Fibroblast of lung (primary cell): ENCODE data around the gene TRIM38. TPM values are rescaled to one million over a fixed set of nuclear protein-coding genes. Genes with fewer than 3 reads are reported as not detected.

Experiments
- DNase-seq, 2 donors: peaks; one replicate each; pipeline versions ENCODE4 v3.0.0 to v3.0.0-alpha.2; 2010; ENCODE audit warnings: low read depth in 2 of 2
- H2AFZ ChIP-seq: 2 replicates; pipeline ENCODE4 v1.5.1; 2012; ENCODE audit warnings: low read length, control low read depth, inconsistent platforms
- H3K27ac ChIP-seq: 2 replicates; pipeline ENCODE4 v1.5.1; 2011; ENCODE audit warnings: low read length, control low read depth; ENCODE audit not compliant: insufficient read depth
- H3K27me3 ChIP-seq: 2 replicates; pipeline ENCODE4 v1.5.1; 2011; ENCODE audit warnings: mild to moderate bottlenecking, low read length; ENCODE audit not compliant: control insufficient read depth, insufficient read depth
- H3K36me3 ChIP-seq: 2 replicates; pipeline ENCODE4 v1.5.1; 2011; ENCODE audit warnings: low read length; ENCODE audit not compliant: control insufficient read depth, insufficient read depth
- H3K4me1 ChIP-seq: 2 replicates; pipeline ENCODE4 v1.5.1; 2011; ENCODE audit warnings: low read length; ENCODE audit not compliant: control insufficient read depth, insufficient read depth; ENCODE audit errors: extremely low read depth
- H3K4me2 ChIP-seq: 2 replicates; pipeline ENCODE4 v1.5.1; 2011; ENCODE audit warnings: low read length, control low read depth; ENCODE audit not compliant: insufficient read depth; ENCODE audit errors: extremely low read depth
- H3K4me3 ChIP-seq, 4 experiments: fragments of 200-600 bp in 1 of 4; sonication (generic) in 1 of 4; replicated peaks in 1 of 4; 2 replicates each; pipeline ENCODE4 v1.5.1; 2011 to 2016; ENCODE audit warnings: low read length in 4 of 4, low read depth in 3 of 4, mild to moderate bottlenecking in 3 of 4, control low read depth in 2 of 4, inconsistent platforms in 1 of 4, mixed read lengths in 1 of 4; ENCODE audit not compliant: insufficient read depth in 1 of 4; ENCODE audit errors: control extremely low read depth in 1 of 4
- H3K79me2 ChIP-seq: 2 replicates; pipeline ENCODE4 v1.5.1; 2012; ENCODE audit warnings: mild to moderate bottlenecking, low read length, inconsistent platforms; ENCODE audit not compliant: control insufficient read depth, insufficient read depth
- H3K9ac ChIP-seq: 2 replicates; pipeline ENCODE4 v1.5.1; 2011; ENCODE audit warnings: mild to moderate bottlenecking, low read length, control low read depth; ENCODE audit not compliant: insufficient read depth
- H3K9me3 ChIP-seq: 2 replicates; pipeline ENCODE4 v1.5.1; 2012; ENCODE audit warnings: low read depth, low read length; ENCODE audit not compliant: control insufficient read depth, insufficient read depth
- H4K20me1 ChIP-seq: 2 replicates; pipeline ENCODE4 v1.5.1; 2011; ENCODE audit warnings: low read length; ENCODE audit not compliant: control insufficient read depth, insufficient read depth; ENCODE audit errors: extremely low read depth
- EZH2 ChIP-seq: IDR thresholded peaks from 2 replicates; pipeline ENCODE4 v1.5.1; 2012; ENCODE audit warnings: low read length, control low read depth, mild to moderate bottlenecking; ENCODE audit errors: missing control alignments
- polyA plus RNA-seq, 2 donors: library from polyadenylated mRNA; depleted of rRNA in 1 of 2; stranded (reverse) in 1 of 2; unstranded in 1 of 2; fragments of >200 nt; gene quantifications; 2 replicates each; pipeline ENCODE4 v1.2.1, GENCODE V29; 2011 to 2012; ENCODE audit warnings: missing spikeins in 1 of 2
- total RNA-seq: library from RNA; depleted of rRNA; stranded (reverse); fragments of >200 nt; gene quantifications from 2 replicates; pipeline ENCODE4 v1.2.1, GENCODE V29; 2014
- TF ChIP-seq, protein P1 (sequence below), 2 donors: IDR thresholded peaks in 1 of 2; conservative IDR thresholded peaks in 1 of 2; 1 replicate in 1 of 2; 2 replicates in 1 of 2; pipeline ENCODE4 v1.5.1; 2011 to 2012; ENCODE audit warnings: low read length in 2 of 2, control low read depth in 1 of 2, inconsistent platforms in 1 of 2, low read depth in 1 of 2, mild to moderate bottlenecking in 1 of 2

TRIM38 gene
- total and polyA plus RNA-seq, 2 donors (not counting 1 experiment from before 2014, with no cell fraction given): 7.6 to 14.5 TPM

GRCh38 chr6:25950297-25950696 is 12.3 kb upstream of the TRIM38 start:
- H3K9me3 ChIP-seq: no peaks in the 10 kb centered on the region
- no peak overlapping the region for H3K4me3 ChIP-seq
- no peaks in the 10 kb centered on the region for H3K27me3 ChIP-seq
- no peaks in the 10 kb centered on the region for H3K36me3 ChIP-seq
- no peak for TF ChIP-seq EZH2
- no peak overlapping the region for H2AFZ ChIP-seq
- H4K20me1 ChIP-seq: no peaks in the 10 kb centered on the region
- no peaks in the 10 kb centered on the region for H3K79me2 ChIP-seq
- DNase-seq: no peak
- H3K4me2 ChIP-seq: no peak overlapping the region
- H3K9ac ChIP-seq: no peak overlapping the region
- H3K27ac ChIP-seq: no peak overlapping the region
- H3K4me1 ChIP-seq: no peaks in the 10 kb centered on the region

- Histone ChIP-seq H3K27me3 (no peaks in the 10 kb centered on the region), H3K36me3 (no peaks in the 10 kb centered on the region), H3K79me2 (no peaks in the 10 kb centered on the region), H3K9me3 (no peaks in the 10 kb centered on the region), H3K4me1 (no peaks in the 10 kb centered on the region), H3K4me3 (no peak overlapping the region), H2AFZ (no peak overlapping the region), H4K20me1 (no peaks in the 10 kb centered on the region), H3K4me2 (no peak overlapping the region), H3K9ac (no peak overlapping the region), H3K27ac (no peak overlapping the region)
- no peak for DNase-seq
- TF ChIP-seq, protein P1, sequence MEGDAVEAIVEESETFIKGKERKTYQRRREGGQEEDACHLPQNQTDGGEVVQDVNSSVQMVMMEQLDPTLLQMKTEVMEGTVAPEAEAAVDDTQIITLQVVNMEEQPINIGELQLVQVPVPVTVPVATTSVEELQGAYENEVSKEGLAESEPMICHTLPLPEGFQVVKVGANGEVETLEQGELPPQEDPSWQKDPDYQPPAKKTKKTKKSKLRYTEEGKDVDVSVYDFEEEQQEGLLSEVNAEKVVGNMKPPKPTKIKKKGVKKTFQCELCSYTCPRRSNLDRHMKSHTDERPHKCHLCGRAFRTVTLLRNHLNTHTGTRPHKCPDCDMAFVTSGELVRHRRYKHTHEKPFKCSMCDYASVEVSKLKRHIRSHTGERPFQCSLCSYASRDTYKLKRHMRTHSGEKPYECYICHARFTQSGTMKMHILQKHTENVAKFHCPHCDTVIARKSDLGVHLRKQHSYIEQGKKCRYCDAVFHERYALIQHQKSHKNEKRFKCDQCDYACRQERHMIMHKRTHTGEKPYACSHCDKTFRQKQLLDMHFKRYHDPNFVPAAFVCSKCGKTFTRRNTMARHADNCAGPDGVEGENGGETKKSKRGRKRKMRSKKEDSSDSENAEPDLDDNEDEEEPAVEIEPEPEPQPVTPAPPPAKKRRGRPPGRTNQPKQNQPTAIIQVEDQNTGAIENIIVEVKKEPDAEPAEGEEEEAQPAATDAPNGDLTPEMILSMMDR (conservative IDR thresholded peaks at IDR 0.05 in 1 of 2, IDR thresholded peaks at IDR 0.05 in 1 of 2; ENCODE audit: low read depth in 1 of 2, low read length in 2 of 2): no peak
- TF ChIP-seq EZH2: no peak
Measured at GRCh38 chr6:25951296-25952032, 11.1 kb upstream of the TRIM38 start.

DNA sequence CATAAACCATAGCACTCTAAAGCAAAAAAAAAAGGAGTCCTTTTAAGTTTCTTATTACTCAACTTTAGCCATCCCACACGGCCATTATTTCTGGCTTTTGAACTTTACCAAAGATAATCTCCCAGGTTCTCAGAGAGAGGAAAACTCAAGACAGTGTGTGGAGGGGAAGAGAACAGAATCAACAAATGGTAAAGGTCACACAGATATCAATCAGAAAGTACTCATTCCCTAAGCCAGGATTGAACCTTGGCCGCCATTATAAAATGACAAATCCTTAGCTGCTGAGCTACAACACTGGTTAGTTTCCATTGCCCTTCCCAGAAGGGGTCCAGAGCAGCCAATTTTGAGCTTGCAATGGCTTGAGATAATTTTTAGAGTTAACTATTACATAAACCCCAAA is 10.1 kb upstream of the TRIM38 start:
- no peaks in the 10 kb centered on the region for H3K4me1 ChIP-seq

More for the DNA sequence above, 10.1 kb upstream of the TRIM38 start:
- TF ChIP-seq, protein P1 (conservative IDR thresholded peaks at IDR 0.05 in 1 of 2, IDR thresholded peaks at IDR 0.05 in 1 of 2; ENCODE audit: low read depth in 1 of 2, low read length in 2 of 2): no peak
- no peak for TF ChIP-seq EZH2
- DNase-seq: no peak
- Histone ChIP-seq H3K4me3 (no peak overlapping the region), H3K36me3 (no peaks in the 10 kb centered on the region), H3K9ac (no peak overlapping the region), H3K27ac (no peak overlapping the region), H3K4me2 (no peak overlapping the region), H3K27me3 (no peaks in the 10 kb centered on the region), H3K79me2 (no peaks in the 10 kb centered on the region), H4K20me1 (no peaks in the 10 kb centered on the region), H3K9me3 (no peaks in the 10 kb centered on the region), H2AFZ (no peak overlapping the region)
